ENCODE results near the gene MRPL28. TPM values are rescaled to one million over a fixed set of nuclear protein-coding genes. Genes with fewer than 3 reads are reported as not detected.
A peak's percentile ranks its signal among the peaks of the same experiment; 100 is the strongest.
"Not testable (repeated sequence)": the region's sequence is repeated elsewhere in the genome, so short reads cannot be mapped to it uniquely, and the experiment has no call there.

Gene MRPL28
- polyA plus RNA-seq, 1 donor, result 55.6 TPM

GRCh38 chr16:391885-392335, 21.6 kb upstream of the MRPL28 start:
- peak in 1 of 2 donors; percentile 40 for DNase-seq
- peaks cover 5% of the 10 kb centered on the region for H3K9me3 ChIP-seq (ENCODE audit: control insufficient read depth, low read depth, low read length)
- H3K27me3 ChIP-seq (ENCODE audit: control insufficient read depth, insufficient read depth, low read length), result no peaks in the 10 kb centered on the region
- H3K36me3 ChIP-seq (ENCODE audit: control insufficient read depth, insufficient read depth, low read length), result no peaks in the 10 kb centered on the region
- H3K4me1 ChIP-seq (ENCODE audit: control insufficient read depth, insufficient read depth, low read length), result peaks cover 34% of the 10 kb centered on the region
- H3K27ac ChIP-seq (ENCODE audit: low read length), result no peak overlapping the region
- WGBS (ENCODE audit: insufficient coverage, low lambda C conversion rate), result no CpG with 5 or more reads among the region's 7 CpGs
- H3K4me3 ChIP-seq (ENCODE audit: low read length), result no peak overlapping the region

GRCh38 chr16:389352-389751, 19.0 kb upstream of the MRPL28 start:
- no peaks in the 10 kb centered on the region for H3K36me3 ChIP-seq (ENCODE audit: control insufficient read depth, insufficient read depth, low read length)
- H3K4me1 ChIP-seq (ENCODE audit: control insufficient read depth, insufficient read depth, low read length), result peaks cover 38% of the 10 kb centered on the region
- peak in 1 of 2 donors; percentile 54 for DNase-seq
- no CpG with 5 or more reads among the region's 10 CpGs for WGBS (ENCODE audit: insufficient coverage, low lambda C conversion rate)
- no peaks in the 10 kb centered on the region for H3K27me3 ChIP-seq (ENCODE audit: control insufficient read depth, insufficient read depth, low read length)
- H3K9me3 ChIP-seq (ENCODE audit: control insufficient read depth, low read depth, low read length), result peaks cover 5% of the 10 kb centered on the region
- H3K4me3 ChIP-seq (ENCODE audit: low read length), result no peak overlapping the region
- peak overlapping the region; percentile 32 for H3K27ac ChIP-seq (ENCODE audit: low read length)

DNA sequence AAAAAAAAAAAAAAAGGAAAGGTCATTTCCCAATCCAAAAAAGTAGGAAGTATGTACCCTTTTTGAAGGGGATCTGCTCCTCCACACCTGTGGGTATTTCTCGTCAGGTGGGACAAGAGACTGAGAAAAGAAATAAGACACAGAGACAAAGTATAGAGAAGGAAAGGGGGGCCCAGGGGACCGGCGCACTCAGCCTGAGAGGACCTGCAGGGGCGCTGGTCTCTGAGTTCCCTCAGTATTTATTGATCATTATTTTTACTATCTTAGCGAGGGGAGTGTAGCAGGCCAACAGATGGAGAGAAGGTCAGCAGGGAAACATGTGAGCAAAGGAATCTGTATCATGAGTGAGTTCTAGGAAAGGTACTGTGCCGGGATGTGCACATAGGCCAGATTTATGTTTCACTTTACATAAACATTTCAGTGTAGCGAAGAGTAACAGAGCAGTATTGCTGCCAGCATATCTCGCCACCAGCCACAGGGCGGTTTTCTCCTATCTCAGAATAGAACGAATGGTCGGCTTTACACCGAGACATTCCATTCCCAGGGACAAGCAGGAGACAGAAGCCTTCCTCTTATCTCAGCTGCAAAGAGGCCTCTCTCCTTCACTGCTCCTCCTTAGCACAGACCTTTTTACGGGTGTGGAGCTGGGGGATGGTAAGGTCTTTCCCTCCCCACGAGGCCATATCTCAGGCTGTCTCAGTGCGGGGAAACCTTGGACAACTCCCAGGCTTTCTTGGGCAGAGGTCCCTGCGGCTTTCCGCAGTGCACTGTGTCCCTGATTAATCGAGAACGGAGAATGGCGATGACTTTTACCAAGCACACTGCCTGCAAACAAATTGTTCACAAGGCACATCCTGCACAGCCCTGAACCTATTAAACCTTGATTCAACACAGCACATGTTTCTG, 17.7 kb upstream of the MRPL28 start:
- Histone ChIP-seq H3K27ac (ENCODE audit: low read length) (peak overlapping the region; percentile 64), H3K4me1 (ENCODE audit: control insufficient read depth, insufficient read depth, low read length) (peaks cover 49% of the 10 kb centered on the region)
- not testable (repeated sequence) for H3K4me3 ChIP-seq (ENCODE audit: low read length); H3K36me3 ChIP-seq (ENCODE audit: control insufficient read depth, insufficient read depth, low read length); H3K27me3 ChIP-seq (ENCODE audit: control insufficient read depth, insufficient read depth, low read length); H3K9me3 ChIP-seq (ENCODE audit: control insufficient read depth, low read depth, low read length)
- no CpG with 5 or more reads among the region's 20 CpGs for WGBS (ENCODE audit: insufficient coverage, low lambda C conversion rate)
- peak; percentile 75 to 84 for DNase-seq

DNA sequence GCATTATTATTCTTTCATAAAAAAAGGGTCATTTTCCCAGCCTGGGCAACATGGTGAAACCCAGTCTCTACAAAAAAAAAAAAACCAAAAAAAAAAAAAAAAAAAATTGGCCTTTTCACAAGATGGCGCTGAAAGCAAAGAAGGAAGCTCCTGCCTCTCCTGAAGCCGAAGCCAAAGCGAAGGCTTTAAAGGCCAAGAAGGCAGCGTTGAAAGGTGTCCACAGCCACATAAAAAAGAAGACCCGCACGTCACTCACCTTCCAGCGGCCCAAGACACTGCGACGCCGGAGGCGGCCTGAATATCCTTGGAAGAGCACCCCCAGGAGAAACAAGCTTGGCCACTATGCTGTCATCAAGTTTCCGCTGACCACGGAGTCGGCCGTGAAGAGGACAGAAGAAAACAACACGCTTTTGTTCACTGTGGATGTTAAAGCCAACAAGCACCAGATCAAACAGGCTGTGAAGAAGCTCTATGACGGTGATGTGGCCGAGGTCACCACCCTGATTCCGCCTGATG, 16.4 kb upstream of the MRPL28 start:
- no peaks in the 10 kb centered on the region for H3K9me3 ChIP-seq (ENCODE audit: control insufficient read depth, low read depth, low read length)
- no peak for DNase-seq
- H3K4me1 ChIP-seq (ENCODE audit: control insufficient read depth, insufficient read depth, low read length), result peaks cover 53% of the 10 kb centered on the region
- peaks cover 2% of the 10 kb centered on the region for H3K27me3 ChIP-seq (ENCODE audit: control insufficient read depth, insufficient read depth, low read length)
- H3K4me3 ChIP-seq (ENCODE audit: low read length), result no peak overlapping the region
- WGBS (ENCODE audit: insufficient coverage, low lambda C conversion rate), result no CpG with 5 or more reads among the region's 19 CpGs
- peak overlapping the region; percentile 64 for H3K27ac ChIP-seq (ENCODE audit: low read length)
- no peaks in the 10 kb centered on the region for H3K36me3 ChIP-seq (ENCODE audit: control insufficient read depth, insufficient read depth, low read length)

GRCh38 chr16:383326-384051, 13.2 kb upstream of the MRPL28 start:
- H3K4me3 ChIP-seq (ENCODE audit: low read length), result peak overlapping the region; percentile 69
- WGBS (ENCODE audit: insufficient coverage, low lambda C conversion rate), result 20% methylated on average over 1 of the region's 33 CpGs
- peaks cover 2% of the 10 kb centered on the region for H3K27me3 ChIP-seq (ENCODE audit: control insufficient read depth, insufficient read depth, low read length)
- H3K4me1 ChIP-seq (ENCODE audit: control insufficient read depth, insufficient read depth, low read length), result peaks cover 53% of the 10 kb centered on the region
- DNase-seq, result peak; percentile 73 to 80
- H3K27ac ChIP-seq (ENCODE audit: low read length), result peak overlapping the region; percentile 78
- H3K9me3 ChIP-seq (ENCODE audit: control insufficient read depth, low read depth, low read length), result peaks cover 2% of the 10 kb centered on the region
- no peaks in the 10 kb centered on the region for H3K36me3 ChIP-seq (ENCODE audit: control insufficient read depth, insufficient read depth, low read length)

DNA sequence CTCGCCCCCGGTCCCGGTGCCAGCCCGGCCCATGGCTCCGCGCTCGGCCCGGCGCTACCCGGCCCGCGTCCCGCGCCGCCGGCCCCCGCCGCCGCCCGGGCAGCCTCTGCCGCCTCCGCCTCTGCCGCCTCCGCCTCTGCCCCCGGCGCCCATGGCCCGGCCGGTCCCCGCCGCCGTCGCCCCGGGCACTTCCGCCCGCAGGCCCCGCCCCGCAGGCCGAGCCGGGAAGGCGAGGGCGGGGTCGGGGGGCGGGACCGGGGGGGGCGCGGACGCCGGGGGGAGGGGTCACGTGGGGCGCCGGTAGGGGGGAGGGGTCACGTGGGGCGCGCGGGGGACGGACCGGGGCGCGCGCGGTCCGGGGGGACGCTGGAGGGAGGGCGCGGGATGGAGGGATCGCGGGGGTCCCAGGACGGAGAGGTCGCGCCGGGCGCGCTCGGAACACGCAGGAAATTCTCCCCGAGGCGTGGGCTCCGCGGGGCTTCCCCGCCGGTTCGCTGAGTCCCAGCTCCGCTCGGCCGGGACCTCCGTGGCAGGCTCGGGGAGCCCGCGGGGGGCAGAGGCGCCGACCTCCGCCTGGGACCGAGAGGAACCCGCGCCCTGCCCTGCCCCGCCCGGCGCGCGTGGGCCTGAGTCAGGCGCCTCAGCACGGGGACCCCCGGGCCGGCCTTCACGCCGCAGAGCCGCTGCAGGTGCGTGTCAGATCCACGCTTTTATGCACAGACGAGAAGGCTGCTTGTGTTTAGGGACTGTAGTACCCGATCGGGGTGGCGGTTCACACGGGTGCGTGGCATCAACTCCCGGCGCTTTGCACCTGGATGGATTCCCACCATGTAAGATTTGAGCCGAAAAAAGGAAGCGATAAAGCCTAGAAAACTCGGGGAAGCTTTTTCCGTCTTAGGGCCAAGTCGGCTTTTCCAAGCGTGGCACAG, 11.7 kb upstream of the MRPL28 start, which contains the start of gene PGAP6:
PGAP6 (minus strand) TSS at position 190 of the 929 bp plus-strand sequence; CDS start at position 33, 157 bp downstream.
- no CpG with 5 or more reads among the region's 123 CpGs for WGBS (ENCODE audit: insufficient coverage, low lambda C conversion rate)
- H3K36me3 ChIP-seq (ENCODE audit: control insufficient read depth, insufficient read depth, low read length), result peaks cover 3% of the 10 kb centered on the region
- H3K27ac ChIP-seq (ENCODE audit: low read length), result peak within 1 kb of the TSS; percentile 78
- H3K27me3 ChIP-seq (ENCODE audit: control insufficient read depth, insufficient read depth, low read length), result peaks cover 2% of the 10 kb centered on the region
- H3K9me3 ChIP-seq (ENCODE audit: control insufficient read depth, low read depth, low read length), result peaks cover 5% of the 10 kb centered on the region
- peaks cover 41% of the 10 kb centered on the region for H3K4me1 ChIP-seq (ENCODE audit: control insufficient read depth, insufficient read depth, low read length)
- DNase-seq, result peak in 1 of 2 donors; percentile 59
- H3K4me3 ChIP-seq (ENCODE audit: low read length), result peak within 1 kb of the TSS; percentile 79

- H3K4me3 ChIP-seq (ENCODE audit: low read length), result peak overlapping the region; percentile 79
- peaks cover 2% of the 10 kb centered on the region for H3K27me3 ChIP-seq (ENCODE audit: control insufficient read depth, insufficient read depth, low read length)
- peak overlapping the region; percentile 53 for H3K27ac ChIP-seq (ENCODE audit: low read length)
- peaks cover 11% of the 10 kb centered on the region for H3K36me3 ChIP-seq (ENCODE audit: control insufficient read depth, insufficient read depth, low read length)
- no CpG with 5 or more reads among the region's 73 CpGs for WGBS (ENCODE audit: insufficient coverage, low lambda C conversion rate)
- peaks cover 5% of the 10 kb centered on the region for H3K9me3 ChIP-seq (ENCODE audit: control insufficient read depth, low read depth, low read length)
- peak in 1 of 2 donors; percentile 69 for DNase-seq
- H3K4me1 ChIP-seq (ENCODE audit: control insufficient read depth, insufficient read depth, low read length), result peaks cover 36% of the 10 kb centered on the region
These were observed 10.9 kb upstream of the MRPL28 start for GRCh38 chr16:381012-381788.

GRCh38 chr16:380762-381011, 10.3 kb upstream of the MRPL28 start:
- H3K27me3 ChIP-seq (ENCODE audit: control insufficient read depth, insufficient read depth, low read length), result peaks cover 2% of the 10 kb centered on the region
- peaks cover 5% of the 10 kb centered on the region for H3K9me3 ChIP-seq (ENCODE audit: control insufficient read depth, low read depth, low read length)
- H3K4me3 ChIP-seq (ENCODE audit: low read length), result peak overlapping the region; percentile 79
- peaks cover 32% of the 10 kb centered on the region for H3K4me1 ChIP-seq (ENCODE audit: control insufficient read depth, insufficient read depth, low read length)
- WGBS (ENCODE audit: insufficient coverage, low lambda C conversion rate), result no CpG with 5 or more reads among the region's 12 CpGs
- DNase-seq, result no peak
- peaks cover 16% of the 10 kb centered on the region for H3K36me3 ChIP-seq (ENCODE audit: control insufficient read depth, insufficient read depth, low read length)
- peak overlapping the region; percentile 53 for H3K27ac ChIP-seq (ENCODE audit: low read length)

- Histone ChIP-seq H3K4me1 (ENCODE audit: control insufficient read depth, insufficient read depth, low read length) (peaks cover 32% of the 10 kb centered on the region), H3K27me3 (ENCODE audit: control insufficient read depth, insufficient read depth, low read length) (peaks cover 2% of the 10 kb centered on the region), H3K4me3 (ENCODE audit: low read length) (peak overlapping the region; percentile 79), H3K9me3 (ENCODE audit: control insufficient read depth, low read depth, low read length) (peaks cover 5% of the 10 kb centered on the region), H3K27ac (ENCODE audit: low read length) (peak overlapping the region; percentile 41), H3K36me3 (ENCODE audit: control insufficient read depth, insufficient read depth, low read length) (peaks cover 19% of the 10 kb centered on the region)
- WGBS (ENCODE audit: insufficient coverage, low lambda C conversion rate), result 100% methylated on average over 4 of the region's 27 CpGs
- no peak for DNase-seq
These were observed 9.8 kb upstream of the MRPL28 start for GRCh38 chr16:379961-380761.

Data from large intestine (tissue), 3 donors.